GM18508 (cell line): ENCODE data around the gene TRPM3.

Experiments
- ATAC-seq: cut with Tn5 transposase; IDR thresholded peaks from one replicate; pipeline ENCODE4 v1.9.1; 2021; ENCODE audit warnings: moderate number of reproducible peaks; ENCODE audit not compliant: insufficient read depth, unreplicated experiment

Gene TRPM3

DNA sequence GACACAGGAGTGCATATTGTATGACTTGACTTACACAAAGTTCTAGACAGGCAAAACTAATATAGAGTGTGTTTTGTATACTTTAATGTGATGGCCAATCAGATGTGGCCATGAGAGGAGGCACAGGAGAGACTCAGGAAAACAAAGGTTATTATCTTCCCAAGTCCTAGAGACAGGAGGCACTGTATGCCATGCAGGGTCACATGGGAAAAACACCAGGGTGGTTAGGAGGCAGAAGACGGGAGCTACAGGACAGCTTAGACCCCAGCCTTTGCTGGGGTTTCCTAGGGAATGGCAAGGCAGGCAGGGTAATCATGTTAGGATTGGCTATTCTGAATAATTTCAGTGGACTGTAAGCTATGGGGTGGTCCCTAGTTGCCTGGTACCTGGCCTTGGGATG, 16.2 kb downstream of the TRPM3 start:
- ATAC-seq = no peak

DNA sequence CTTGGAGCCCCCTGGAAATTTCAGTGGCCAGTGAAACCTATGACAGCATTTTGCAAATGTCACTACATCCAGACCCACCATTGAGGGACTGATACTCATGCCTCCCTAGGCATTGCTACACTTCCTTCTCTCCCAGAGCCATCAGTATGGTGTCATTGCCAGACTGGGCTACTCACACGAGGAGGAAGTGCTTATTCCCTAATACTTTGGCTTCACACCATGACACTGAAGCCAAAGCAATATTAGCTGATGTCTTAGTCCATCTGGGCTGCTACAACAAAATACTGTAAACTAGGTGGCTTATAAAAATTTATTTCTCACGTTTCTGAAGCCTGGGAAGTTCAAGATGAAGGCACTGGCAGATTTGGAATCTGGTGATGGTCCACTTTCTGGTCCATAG, 22.6 kb downstream of the TRPM3 start:
- ATAC-seq = no peak

DNA sequence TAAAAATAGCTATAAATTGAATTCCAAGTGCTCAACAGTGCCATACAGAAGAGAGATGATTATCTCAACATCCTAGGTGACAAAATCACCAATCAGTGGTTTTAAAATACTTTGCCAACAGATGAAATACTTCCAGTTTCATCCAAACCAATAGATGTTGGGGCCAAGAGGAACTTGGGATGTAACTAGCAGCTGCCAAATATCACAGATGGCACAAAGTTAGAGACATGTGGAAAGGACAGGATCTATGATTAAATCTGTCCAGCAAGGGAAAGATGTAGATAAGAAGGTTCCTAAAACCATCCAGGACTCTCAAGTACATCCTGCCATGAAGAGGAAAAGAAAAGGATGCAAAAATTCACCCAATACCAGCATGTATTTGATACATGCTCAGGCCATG, 23.8 kb downstream of the TRPM3 start:
- ATAC-seq = no peak

DNA sequence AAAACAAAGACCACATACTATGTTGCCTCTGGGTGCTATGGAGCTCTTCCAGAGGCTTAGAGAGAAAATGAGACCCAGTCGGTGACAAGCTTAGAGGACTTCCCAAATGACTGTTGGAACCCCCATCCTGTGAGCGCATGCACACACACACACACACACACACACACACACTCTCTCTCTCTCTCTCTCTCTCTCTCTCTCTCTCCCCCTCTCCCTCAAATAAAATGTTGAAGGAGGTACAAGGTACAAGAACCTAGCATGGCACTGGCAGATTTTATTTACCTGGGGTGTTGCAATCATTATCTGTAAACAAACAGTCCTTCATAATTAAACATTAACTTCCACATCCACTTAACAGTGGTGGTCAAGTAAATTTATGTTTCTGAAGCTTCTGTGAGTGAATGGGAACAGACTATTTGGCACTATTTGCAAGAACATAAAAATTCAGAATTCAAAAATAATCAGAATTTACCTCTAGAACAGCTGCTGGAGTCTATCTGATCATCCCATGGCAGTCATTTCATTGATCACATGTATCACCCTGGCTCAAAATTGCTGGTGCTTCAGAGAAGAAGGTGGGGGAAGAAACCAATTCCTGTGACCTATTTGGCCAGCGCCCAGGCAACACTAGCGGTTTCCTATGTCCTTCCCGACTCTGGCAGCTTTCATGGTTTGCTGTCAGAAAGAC, 24.9 kb downstream of the TRPM3 start:
- ATAC-seq = no peak

DNA sequence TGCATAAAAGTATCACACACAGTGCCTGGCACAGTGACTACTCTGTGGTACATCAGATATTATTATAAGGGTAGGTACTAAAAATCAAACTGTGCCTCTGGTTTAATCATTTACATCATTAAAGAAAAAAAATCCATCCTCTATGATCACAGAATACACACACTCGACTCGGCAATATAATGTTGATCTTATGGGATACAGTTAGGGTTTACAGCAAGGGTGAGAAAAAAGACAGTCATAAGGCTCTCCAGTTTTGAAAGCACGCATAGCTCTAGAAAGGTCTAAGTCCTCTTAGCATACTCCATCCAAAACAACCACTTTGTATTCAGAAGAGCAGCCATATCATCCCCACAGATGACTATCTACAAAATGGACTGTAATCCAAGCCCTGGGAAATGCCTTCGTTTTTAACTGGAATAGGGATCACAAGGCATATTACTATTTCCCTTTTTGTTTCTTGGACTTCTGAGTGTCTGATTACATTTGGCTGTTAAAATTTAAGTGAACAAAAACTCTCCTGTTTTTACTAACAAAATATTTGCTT, 26.6 kb downstream of the TRPM3 start:
- no peak for ATAC-seq

DNA sequence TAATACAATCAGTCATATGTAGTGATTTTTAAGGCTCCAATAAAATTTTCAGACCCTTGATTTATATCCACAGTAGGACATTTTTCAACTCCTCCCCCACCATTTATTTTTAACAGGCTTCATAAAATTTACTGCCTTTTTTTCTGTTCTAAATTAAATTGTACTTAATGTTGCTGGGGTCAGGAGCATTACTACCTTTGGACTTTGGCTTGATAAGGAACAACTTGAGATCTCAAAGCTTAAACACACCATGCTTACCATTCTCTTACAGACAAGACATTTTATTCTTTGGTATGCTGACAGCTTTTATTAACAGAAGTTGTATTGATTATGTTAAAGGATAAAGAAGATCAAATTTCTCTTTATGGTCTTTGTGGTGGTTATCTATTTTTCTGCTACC, 30.5 kb downstream of the TRPM3 start:
- no peak for ATAC-seq

DNA sequence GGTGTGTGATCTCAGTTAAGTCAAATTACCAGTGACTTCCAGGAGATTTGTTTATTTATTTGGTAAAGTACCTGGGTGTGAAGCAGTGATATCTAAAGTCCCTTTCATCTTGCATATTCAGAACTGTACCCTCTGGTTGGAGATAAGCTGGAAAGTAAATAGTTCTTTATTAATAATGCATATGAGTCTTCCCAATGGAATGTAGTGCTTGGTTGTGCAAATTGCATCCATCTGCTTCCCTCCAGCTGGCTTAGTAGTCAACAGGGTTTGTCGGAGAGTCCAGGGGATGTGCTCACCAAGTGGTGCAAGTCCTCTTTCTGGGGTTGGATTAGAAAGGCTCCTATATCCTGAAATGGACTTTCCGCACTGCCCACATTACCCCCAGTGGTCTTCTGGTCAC, 42.0 kb downstream of the TRPM3 start:
- no peak for ATAC-seq

DNA sequence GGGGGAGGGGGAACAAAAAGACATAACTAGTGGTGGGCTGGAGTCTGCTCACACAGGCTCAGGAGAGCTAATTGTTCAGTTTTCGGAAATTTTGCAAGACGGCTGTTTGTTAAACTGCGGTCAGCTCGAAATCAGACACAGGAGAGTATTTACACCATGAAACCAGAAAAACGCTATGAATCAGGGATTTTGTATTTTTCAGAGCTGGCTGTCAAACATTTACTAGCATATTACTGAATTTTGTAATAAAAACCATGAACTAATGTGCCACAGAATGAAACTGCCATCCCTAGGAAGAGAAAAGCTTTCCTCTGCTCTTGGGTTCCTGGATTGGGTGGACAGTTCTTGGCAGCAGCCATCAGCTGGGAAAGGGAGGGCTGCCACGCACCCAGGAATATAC, 45.3 kb downstream of the TRPM3 start:
- ATAC-seq = no peak

DNA sequence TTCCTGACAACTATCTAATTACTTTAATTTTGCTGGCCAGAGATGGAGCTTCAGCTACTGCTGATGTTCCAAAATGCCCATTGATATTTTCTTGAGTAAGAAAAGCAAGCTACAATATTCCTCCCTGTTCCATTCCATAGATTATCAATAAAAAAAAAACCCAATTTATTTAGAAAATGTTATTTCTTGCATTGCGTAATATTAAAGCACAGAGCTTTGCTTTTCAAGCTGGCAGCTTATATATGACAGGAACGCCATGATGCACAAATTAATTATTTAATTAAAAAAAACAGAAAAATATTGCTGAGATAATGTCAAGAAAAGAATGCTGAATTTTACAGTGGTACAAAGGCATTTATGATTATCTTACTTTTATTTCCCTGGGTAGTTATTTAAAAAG, 47.9 kb downstream of the TRPM3 start:
- no peak for ATAC-seq

DNA sequence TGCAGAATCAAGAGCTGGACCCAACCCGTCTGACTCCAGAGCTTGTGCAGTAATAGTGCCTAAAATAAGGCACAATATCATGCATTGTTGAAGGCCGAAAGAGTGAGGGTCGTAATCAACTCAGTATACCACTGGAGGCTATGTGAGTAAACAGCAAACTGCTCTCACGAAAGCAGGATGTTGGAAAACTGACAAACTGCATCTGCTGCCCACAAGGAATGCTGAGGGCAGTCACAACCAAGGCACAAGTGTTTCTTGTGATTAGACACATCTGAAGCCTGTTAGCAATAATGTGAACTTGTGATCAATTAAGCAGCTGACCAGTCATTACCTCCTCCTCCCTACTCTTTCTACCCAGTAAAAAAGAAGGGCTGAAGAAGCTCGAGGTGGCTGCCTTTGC, 48.8 kb downstream of the TRPM3 start:
- no peak for ATAC-seq

DNA sequence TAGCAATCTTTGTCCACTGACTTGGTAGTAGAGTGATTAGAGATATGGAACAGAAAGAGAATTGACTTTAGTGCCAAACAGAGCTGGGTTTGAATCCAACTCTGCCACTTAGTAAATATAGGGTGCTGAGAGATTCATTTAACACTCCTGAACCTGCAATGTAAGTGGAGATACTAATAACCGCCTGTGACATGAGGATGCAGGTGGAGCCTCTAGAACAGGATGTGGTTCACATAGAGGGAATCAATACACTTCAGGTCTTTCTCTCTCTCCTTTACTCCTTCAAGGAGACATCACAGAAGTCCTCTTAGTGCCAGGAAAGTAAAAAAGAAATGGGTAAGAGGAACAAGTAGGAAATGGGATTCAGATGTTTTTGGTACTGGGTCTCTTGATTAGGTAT, 49.8 kb downstream of the TRPM3 start:
- no peak for ATAC-seq

DNA sequence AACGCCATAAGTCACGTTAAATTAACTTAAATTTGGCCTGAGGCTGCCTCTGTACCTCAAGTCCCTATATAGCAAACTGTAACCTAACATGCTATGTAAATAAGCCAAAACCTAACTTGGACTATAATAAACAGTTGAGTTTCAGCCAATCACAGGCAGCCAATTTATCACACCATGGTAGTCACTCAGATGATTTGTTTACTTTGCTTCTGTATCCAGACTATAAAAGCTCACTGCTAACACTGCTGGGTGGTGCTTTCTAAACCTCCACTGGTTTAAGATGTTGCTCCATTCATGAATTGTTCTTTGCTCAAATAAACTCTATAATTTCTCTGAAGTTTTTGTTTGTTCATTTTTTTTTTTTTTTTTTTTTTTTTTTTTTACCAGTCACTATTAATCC, 62.8 kb downstream of the TRPM3 start:
- no peak for ATAC-seq

DNA sequence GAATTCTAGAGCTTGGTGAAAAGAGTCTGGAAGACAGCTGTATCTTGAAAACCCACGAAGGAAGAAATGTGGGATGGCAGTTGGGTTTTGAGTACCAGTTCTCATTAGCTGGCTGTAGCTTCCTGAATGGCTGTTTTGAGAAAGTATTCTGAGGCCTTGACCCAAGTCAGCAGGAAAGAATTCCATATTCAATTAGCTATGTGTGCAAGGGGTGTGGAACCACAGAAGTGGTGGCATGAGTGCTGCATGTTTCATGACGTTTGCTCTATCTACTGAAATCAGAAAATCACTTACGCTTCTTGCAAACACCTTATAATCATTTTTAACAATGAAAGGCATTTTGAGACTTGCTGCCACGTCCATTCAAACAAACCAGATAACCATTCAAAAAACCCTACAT, 69.1 kb downstream of the TRPM3 start:
- ATAC-seq = no peak

DNA sequence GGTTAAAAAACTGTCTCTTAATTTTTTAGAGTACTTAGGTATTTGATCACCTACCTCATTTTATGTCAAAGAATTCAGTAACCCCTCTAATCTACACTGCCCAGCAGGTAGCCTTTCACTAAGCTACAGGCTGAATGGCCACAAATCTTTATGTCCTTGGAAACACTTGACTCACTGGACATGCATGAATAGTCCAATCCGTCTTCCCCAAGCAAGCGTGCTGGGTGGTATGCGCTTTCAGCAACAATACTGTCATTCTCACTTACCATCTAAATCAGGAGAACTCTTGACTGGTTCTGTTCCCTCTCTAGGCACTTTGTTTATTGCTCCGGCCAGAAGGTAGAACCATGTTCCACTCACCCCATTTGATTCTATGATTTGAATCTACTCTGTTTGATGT, 73.1 kb downstream of the TRPM3 start:
- no peak for ATAC-seq

DNA sequence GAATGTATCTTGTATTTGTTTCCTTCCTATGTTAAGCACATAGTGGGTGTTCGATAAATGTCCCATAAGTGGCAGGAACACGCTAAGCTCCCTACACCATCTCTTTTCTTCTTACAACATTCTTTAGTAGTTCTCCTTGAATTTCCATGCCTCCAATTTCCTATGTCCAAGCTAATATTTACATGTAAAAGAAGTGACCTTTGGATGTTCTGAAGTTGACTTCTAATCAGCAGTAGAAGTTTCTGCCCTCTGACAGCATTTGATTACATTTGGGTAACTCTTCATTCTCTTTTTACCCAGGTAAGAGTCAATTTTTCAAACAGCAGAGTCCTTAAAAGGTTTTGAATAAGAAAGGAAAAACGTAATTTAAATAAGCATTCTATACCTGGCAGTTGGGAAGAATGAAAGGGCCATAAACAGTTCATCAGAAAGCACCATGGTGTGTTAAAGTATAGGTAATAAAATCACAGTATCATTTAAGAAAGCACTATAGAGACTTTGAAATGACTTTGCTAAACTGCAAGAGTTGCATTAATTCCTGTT, 78.9 kb downstream of the TRPM3 start:
- no peak for ATAC-seq

DNA sequence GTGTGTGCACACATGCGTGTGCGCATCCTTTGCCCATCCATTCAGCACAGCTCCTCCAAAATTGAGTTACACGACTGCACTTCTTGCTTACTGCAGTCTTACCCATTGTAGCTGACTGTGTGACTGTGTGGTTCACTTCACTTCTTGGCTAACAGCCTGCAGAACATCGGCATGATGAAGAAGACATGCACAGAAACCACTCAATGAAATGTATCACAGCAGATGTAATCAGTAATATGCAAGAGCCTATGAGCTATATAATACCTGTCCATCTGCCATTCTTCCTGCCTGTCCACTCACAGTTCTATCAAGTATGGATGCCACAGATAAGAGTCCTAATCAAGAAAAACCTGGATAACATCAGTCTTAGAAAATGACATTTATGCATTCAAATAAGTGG, 83.9 kb downstream of the TRPM3 start:
- ATAC-seq = no peak

DNA sequence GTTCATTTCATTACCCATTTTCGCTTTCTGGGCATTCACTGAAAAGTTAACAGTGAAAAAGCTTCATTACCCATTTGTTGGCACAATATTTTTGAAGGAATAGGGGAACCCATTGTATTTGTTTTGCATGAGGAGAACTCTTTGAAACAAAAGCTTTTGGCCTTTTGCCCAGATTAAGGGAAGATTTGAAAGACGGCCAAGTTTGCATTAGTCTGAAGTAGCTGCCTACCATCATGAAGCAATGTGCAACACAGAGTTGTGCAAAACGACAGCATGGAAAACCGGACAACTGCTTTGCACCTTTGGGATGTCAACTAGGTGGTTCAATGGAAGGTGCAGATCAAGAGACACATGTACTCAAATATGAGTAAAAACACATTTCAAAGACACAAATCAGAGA, 84.9 kb downstream of the TRPM3 start:
- ATAC-seq = no peak

DNA sequence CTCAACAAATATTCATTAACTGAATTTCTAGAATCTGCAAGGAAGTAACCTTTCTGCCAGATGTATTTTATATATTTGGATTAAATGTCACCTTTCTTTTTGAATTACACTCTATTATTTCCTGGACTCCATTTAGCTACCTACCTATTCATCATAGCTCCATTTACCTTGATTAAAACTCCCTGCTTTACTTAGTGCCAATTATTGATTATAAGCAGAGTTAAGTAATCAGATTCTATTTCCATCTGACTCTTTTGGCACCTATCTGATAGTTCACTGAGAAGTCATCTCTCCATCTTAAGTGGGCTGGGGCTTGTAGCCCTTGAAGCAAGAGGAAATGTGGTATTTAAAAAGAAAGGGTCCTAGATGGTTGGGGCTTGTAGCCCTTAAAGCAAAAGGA, 88.6 kb downstream of the TRPM3 start:
- no peak for ATAC-seq

DNA sequence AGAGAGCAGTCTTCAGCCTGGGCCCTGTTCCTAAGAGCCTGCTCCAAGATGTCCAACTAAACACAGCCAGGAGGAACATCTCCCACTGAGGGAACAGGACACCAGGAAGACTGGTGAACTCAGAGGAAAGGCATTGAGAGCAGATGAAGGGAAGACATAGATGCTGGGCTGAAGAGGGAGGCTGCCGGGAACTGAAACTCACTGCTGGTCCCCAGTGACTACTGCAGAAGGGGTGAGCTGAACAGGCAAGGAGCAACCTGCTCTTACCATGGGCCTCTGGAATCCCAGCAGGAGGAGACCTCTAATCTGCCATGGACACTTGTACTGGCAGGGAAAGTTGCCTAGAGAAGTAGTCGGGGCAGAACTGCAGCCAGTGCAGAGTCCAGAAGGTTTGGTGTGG, 95.7 kb downstream of the TRPM3 start:
- ATAC-seq = no peak

DNA sequence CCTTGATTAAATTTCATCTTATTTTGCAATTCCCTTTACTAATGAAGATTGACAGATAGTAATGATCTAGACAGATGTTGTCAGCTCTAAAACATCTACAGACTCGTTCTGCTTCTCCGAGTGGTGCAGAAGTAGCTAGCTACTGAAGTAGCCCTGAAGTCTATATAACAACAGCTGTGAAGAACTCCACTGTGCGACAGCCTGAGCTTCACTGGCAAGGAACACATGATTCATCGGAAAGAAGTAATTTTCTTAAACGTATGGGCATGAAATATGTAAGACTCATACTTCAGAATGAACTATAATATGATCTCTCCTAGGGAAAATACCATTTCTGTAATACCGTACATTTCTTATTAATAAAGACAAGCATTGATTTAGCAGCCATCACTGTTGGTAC, 96.2 kb downstream of the TRPM3 start:
- ATAC-seq = no peak

DNA sequence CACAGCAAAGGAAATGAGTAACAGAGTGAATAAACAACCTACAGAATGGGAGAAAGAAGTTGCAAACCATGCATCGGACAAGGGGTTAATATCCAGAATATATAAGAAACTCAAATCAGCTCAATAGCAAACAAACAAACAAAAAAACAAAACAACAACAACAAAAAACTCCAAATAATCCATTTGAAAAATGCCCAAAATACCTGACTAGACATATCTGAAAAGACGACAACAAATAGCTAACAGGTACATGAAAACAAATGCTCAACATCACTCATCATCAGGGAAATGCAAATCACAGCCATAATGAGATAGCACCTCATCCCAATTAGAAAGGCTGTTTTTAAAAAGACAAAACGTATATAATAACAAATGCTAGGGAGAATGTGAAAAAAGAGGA, 111.2 kb downstream of the TRPM3 start:
- no peak for ATAC-seq

DNA sequence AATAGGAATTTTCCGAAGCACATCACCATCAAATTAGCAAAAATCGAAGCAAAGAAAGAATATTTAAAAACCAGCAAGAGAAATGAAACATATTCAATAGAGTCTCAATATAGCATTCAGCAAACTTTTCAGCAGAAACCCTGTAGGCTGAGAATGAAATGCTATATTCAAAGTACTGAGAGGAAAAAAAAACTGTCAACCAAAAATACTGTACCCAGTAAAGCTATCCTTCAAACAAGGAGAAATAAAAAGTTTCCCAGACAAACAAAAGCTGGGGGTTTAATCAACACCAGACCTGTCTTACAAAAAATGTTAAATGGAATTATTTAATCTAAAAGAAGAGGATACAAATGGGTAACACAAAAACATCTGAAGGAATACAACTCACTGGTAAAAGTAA, 116.0 kb downstream of the TRPM3 start:
- ATAC-seq = no peak
